Measurements from ENCODE around the gene WAPL. TPM values are rescaled to one million over a fixed set of nuclear protein-coding genes. Genes with fewer than 3 reads are reported as not detected.
A peak's percentile ranks its signal among the peaks of the same experiment; 100 is the strongest.

The WAPL gene
- polyA plus RNA-seq, 3 donors, result 17.8 to 26.5 (median 18.3) TPM

DNA sequence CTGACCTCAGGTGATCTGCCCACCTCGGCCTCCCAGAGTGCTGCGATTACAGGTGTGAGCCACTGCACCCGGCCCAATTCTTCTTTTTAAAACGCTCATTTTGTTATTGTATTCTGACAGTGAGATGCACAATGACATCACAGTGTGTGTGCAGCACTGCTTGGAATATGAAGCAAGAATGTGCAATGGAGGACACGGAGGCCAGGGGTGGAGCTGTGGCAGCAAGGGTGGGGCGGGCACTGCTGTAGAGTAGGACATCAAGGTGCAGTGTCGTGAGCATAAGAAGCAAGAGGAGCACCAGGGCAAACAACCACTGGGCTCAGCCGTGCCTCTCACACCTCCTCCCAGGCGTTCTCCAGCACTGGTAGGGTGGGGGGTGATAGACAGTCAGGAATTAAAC is 128.2 kb downstream of the WAPL start:
- peaks cover 0 to 5% (median 0%) of the 10 kb centered on the region in 7 donors for H3K9me3 Mint-ChIP-seq
- peaks cover 0 to 4% of the 10 kb centered on the region in 2 donors for H3K36me3 Mint-ChIP-seq
- Histone ChIP-seq H3K79me2 (ENCODE audit: insufficient read depth, low read length) (no peaks in the 10 kb centered on the region), H3K36me3 (replicated peaks in 1 of 2; ENCODE audit: control insufficient read depth in 1 of 2, insufficient read depth in 2 of 2, low read length in 2 of 2) (no peaks in the 10 kb centered on the region), H3K4me1 (ENCODE audit: control insufficient read depth in 1 of 2, insufficient read depth in 2 of 2, low read length in 2 of 2) (peaks cover 6 to 7% of the 10 kb centered on the region in 2 donors), H3K9me3 (replicated peaks in 1 of 2; ENCODE audit: control insufficient read depth in 1 of 2, insufficient read depth in 1 of 2, low read length in 2 of 2) (no peaks in the 10 kb centered on the region), H4K20me1 (ENCODE audit: insufficient read depth, low read length) (no peaks in the 10 kb centered on the region), H3K4me3 (replicated peaks in 1 of 3; ENCODE audit: low read depth in 2 of 3, low read length in 3 of 3) (no peak overlapping the region), H3K9ac (ENCODE audit: insufficient read depth, low read length, poor library complexity, severe bottlenecking) (no peak overlapping the region), H3K4me2 (replicated peaks; ENCODE audit: extremely low read depth, low read length, poor library complexity, severe bottlenecking) (no peak overlapping the region), H3K27ac (ENCODE audit: low read depth in 1 of 2, low read length in 2 of 2) (no peak overlapping the region), H2AFZ (ENCODE audit: insufficient read depth, low read depth, low read length, poor library complexity, severe bottlenecking) (no peak overlapping the region), H3K27me3 (ENCODE audit: control insufficient read depth in 2 of 2, insufficient read depth in 2 of 2, low read length in 2 of 2) (peaks cover 12 to 30% of the 10 kb centered on the region in 2 donors)
- intact Hi-C loops (cut with micrococcal nuclease), result no loop called here
- H3K4me1 Mint-ChIP-seq, result peaks cover 7% of the 10 kb centered on the region
- 94% methylated on average over 6 of the region's 9 CpGs for WGBS (ENCODE audit: insufficient coverage)
- H3K4me3 Mint-ChIP-seq, result no peak overlapping the region
- no peak for DNase-seq
- H3K27ac Mint-ChIP-seq, result no peak overlapping the region
- peaks cover 30 to 53% (median 41%) of the 10 kb centered on the region in 3 donors for H3K27me3 Mint-ChIP-seq (ENCODE audit: low read depth in 3 of 3)
- TF ChIP-seq, protein P1, sequence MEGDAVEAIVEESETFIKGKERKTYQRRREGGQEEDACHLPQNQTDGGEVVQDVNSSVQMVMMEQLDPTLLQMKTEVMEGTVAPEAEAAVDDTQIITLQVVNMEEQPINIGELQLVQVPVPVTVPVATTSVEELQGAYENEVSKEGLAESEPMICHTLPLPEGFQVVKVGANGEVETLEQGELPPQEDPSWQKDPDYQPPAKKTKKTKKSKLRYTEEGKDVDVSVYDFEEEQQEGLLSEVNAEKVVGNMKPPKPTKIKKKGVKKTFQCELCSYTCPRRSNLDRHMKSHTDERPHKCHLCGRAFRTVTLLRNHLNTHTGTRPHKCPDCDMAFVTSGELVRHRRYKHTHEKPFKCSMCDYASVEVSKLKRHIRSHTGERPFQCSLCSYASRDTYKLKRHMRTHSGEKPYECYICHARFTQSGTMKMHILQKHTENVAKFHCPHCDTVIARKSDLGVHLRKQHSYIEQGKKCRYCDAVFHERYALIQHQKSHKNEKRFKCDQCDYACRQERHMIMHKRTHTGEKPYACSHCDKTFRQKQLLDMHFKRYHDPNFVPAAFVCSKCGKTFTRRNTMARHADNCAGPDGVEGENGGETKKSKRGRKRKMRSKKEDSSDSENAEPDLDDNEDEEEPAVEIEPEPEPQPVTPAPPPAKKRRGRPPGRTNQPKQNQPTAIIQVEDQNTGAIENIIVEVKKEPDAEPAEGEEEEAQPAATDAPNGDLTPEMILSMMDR (IDR thresholded peaks at IDR 0.05), result no peak

- peaks cover 9% of the 10 kb centered on the region for H3K4me1 Mint-ChIP-seq
- peaks cover 34 to 54% (median 48%) of the 10 kb centered on the region in 3 donors for H3K27me3 Mint-ChIP-seq (ENCODE audit: low read depth in 3 of 3)
- no peak for DNase-seq
- no peaks in the 10 kb centered on the region for H3K79me2 ChIP-seq (ENCODE audit: insufficient read depth, low read length)
- H3K4me1 ChIP-seq (ENCODE audit: control insufficient read depth in 1 of 2, insufficient read depth in 2 of 2, low read length in 2 of 2), result peaks cover 6 to 7% of the 10 kb centered on the region in 2 donors
- H3K36me3 Mint-ChIP-seq, result peaks cover 0 to 8% of the 10 kb centered on the region in 2 donors
- H4K20me1 ChIP-seq (ENCODE audit: insufficient read depth, low read length), result no peaks in the 10 kb centered on the region
- peaks cover 14 to 35% of the 10 kb centered on the region in 2 donors for H3K27me3 ChIP-seq (ENCODE audit: control insufficient read depth in 2 of 2, insufficient read depth in 2 of 2, low read length in 2 of 2)
- no peaks in the 10 kb centered on the region for H3K36me3 ChIP-seq (replicated peaks in 1 of 2; ENCODE audit: control insufficient read depth in 1 of 2, insufficient read depth in 2 of 2, low read length in 2 of 2)
- peak overlapping the region in 2 of 7 donors; percentile 38 to 69 for H3K27ac Mint-ChIP-seq
- H3K4me3 ChIP-seq (replicated peaks in 1 of 3; ENCODE audit: low read depth in 2 of 3, low read length in 3 of 3), result no peak overlapping the region
- TF ChIP-seq, protein P1 (IDR thresholded peaks at IDR 0.05), result no peak
- intact Hi-C loops (cut with micrococcal nuclease), result no loop called here
- 96% methylated on average over 6 of the region's 7 CpGs for WGBS (ENCODE audit: insufficient coverage)
- H3K9me3 ChIP-seq (replicated peaks in 1 of 2; ENCODE audit: control insufficient read depth in 1 of 2, insufficient read depth in 1 of 2, low read length in 2 of 2), result no peaks in the 10 kb centered on the region
- H3K27ac ChIP-seq (ENCODE audit: low read depth in 1 of 2, low read length in 2 of 2), result no peak overlapping the region
- no peak overlapping the region for H3K4me2 ChIP-seq (replicated peaks; ENCODE audit: extremely low read depth, low read length, poor library complexity, severe bottlenecking)
- no peak overlapping the region for H3K9ac ChIP-seq (ENCODE audit: insufficient read depth, low read length, poor library complexity, severe bottlenecking)
- no peak overlapping the region for H3K4me3 Mint-ChIP-seq
- H3K9me3 Mint-ChIP-seq, result peaks cover 0 to 5% (median 2%) of the 10 kb centered on the region in 7 donors
- H2AFZ ChIP-seq (ENCODE audit: insufficient read depth, low read depth, low read length, poor library complexity, severe bottlenecking), result no peak overlapping the region
These were observed 128.9 kb downstream of the WAPL start for GRCh38 chr10:86392723-86393094.

Data from CD14-positive monocyte (primary cell).